GM12875 (cell line): ENCODE results near the gene PRKCB.
"Not testable (repeated sequence)": the region's sequence is repeated elsewhere in the genome, so short reads cannot be mapped to it uniquely, and the experiment has no call there.

Experiments
- H3K4me3 ChIP-seq: one replicate; pipeline ENCODE4 v1.5.1; 2011; ENCODE audit warnings: low read depth, low read length, control low read depth
- CTCF ChIP-seq: IDR thresholded peaks from 2 replicates; pipeline ENCODE4 v1.5.1; 2011; ENCODE audit warnings: low read depth, mild to moderate bottlenecking, control low read depth, inconsistent platforms, low read length, moderate library complexity, borderline replicate concordance; ENCODE audit not compliant: insufficient read depth

Gene PRKCB

DNA sequence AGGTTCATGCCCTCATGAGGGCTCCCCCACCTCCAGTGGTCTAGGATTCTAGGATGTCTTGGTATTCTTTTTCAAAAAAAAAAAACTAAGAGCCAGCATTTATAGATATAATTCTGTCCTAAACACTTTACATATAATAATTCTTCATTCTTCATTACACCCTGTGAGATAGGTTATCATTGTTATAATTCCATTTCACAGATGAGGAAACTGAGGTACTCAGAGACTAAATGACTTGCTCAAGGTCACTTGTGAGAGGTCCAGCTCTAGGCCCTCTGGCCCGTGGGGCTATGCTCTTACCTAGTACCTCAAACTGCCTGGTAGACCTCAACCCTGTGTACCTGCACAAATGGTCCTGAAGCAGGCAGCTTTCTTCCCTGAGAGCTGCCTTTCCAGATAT lies 172.2 kb downstream of the PRKCB start:
- H3K4me3 ChIP-seq = no peak overlapping the region
- no peak for TF ChIP-seq CTCF

- TF ChIP-seq CTCF = no peak
- H3K4me3 ChIP-seq = no peak overlapping the region
Observed at GRCh38 chr16:24009098-24009497, 173.3 kb downstream of the PRKCB start.

DNA sequence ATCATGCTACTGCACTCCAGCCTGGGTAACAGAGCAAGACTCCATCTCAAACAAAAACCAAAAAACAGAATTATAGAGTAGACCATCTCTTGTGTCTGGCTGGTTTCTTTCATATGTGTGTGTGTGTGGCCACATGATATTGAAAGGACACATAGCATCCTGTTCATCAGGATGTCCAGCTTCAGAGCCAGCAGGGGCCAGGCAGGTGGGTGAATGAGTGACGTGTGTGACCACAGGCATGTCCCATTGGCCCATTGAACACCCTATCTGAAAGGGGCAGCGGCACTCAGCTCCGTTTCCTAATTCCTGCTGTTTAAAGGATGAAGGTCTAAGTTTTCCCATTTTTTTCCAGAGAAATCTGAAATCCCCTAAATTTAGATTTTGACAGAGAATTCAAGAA lies 174.2 kb downstream of the PRKCB start:
- no peak for TF ChIP-seq CTCF
- no peak overlapping the region for H3K4me3 ChIP-seq

DNA sequence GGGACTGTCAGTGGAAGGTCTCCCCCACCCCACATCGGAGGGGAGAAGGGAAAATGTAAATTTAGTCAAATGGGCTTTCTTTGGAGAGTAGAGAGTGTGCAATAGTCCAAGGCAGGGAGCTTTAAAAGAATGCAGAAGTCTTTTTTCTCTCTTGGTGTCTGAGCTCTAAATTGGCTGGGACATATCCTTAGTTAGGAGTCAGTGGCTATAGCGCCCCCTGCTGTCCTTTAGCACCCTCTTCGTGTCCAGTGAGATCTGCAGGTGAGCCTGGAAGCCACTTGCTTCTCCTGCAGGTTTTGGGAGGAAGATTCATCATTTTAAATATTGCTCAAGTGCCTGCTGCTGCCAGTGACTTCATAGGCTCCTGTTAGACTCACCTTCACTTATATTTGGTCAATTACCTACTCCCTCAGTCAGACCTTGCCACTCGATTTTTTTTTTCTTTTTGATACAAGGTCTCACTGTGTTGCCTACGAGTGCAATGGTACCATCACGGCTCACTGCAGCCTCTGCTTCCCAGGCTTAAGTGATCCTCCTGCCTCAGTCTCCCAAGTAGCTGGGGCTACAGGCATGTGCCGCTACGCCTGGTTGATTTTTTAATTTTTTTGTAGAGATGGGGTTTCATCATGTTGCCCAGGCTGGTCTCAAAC lies 174.8 kb downstream of the PRKCB start:
- H3K4me3 ChIP-seq = no peak overlapping the region
- TF ChIP-seq CTCF = peak; percentile 76

DNA sequence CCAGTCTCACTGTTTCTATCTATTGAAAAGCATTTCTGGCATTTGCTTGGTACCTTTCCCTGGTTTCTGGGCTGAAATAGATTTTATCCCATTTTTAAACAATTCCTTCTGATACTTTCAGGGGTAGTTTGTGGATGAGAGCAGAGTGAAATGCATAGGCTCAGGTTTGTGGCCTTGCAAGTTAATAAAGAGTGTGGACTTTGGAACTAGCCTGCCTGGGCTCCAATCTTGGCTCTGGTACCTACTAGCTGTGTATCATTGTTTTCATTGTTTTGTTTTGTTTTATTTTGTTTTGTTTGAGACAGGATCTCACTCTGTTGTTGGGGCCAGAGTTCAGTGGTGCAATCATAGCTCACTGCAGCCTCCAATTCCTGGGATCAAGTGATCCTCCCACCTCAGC lies 175.5 kb downstream of the PRKCB start:
- TF ChIP-seq CTCF = no peak
- H3K4me3 ChIP-seq = no peak overlapping the region

GRCh38 chr16:24013054-24013636 lies 177.4 kb downstream of the PRKCB start:
- no peak overlapping the region for H3K4me3 ChIP-seq
- TF ChIP-seq CTCF = no peak

DNA sequence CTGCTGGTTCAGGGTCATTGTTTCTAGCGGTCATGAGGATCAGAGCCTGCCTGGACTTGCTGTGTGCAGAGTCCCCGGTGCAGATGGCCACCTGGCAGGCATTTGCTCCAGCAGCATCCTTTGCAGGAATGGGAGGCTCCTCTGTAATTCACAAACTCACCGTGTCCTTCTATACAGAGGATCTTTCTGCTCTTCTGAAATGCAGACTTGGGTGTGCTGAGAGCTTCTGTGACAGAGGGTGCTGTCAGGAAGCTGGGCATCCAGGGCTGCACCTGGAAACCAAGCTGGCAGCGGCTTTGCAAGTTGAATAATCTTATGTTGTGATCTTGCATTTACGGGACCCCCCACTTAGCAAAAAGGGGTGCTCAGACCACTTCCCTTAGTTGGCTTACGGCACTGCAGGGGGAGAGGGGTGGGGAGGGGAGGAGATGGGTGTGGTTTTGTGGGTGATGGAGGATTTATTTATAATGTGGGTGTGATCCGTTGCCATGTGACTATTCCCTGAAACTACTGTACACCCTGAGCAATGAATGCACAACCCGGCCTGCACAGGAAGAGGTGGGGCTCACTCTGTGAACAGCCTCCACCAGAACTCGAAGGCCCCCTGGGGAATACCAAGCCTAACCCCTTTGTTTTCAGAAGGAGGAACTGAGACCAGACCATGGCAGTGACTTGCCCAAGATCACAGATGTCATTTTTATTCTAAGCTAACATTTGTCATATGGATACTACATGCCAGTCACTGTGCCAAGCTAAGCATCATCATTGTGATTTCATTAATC lies 178.3 kb downstream of the PRKCB start:
- H3K4me3 ChIP-seq = no peak overlapping the region
- TF ChIP-seq CTCF = no peak

- H3K4me3 ChIP-seq = not testable (repeated sequence)
Observed at GRCh38 chr16:24014955-24015354, 179.2 kb downstream of the PRKCB start.
